Mammary epithelial cell (primary cell): ENCODE data around the gene PROC.

Experiments used
- CTCF ChIP-seq, 2 donors: IDR thresholded peaks in 1 of 2; conservative IDR thresholded peaks in 1 of 2; 2 replicates each; pipeline ENCODE4 v1.5.1; 2011 to 2012; ENCODE audit warnings: inconsistent platforms in 2 of 2, low read length in 2 of 2, mild to moderate bottlenecking in 2 of 2, control low read depth in 1 of 2, low read depth in 1 of 2; ENCODE audit not compliant: insufficient read depth in 1 of 2; ENCODE audit errors: extremely low read depth in 1 of 2
- EZH2 ChIP-seq: IDR thresholded peaks from 2 replicates; pipeline ENCODE4 v1.6.1; 2012; ENCODE audit warnings: low read length, inconsistent platforms, borderline replicate concordance

GRCh38 chr2:127417406-127417805, 821 bp upstream of the PROC start:
- TF ChIP-seq CTCF (conservative IDR thresholded peaks at IDR 0.05 in 1 of 2, IDR thresholded peaks at IDR 0.05 in 1 of 2; ENCODE audit: extremely low read depth in 1 of 2, insufficient read depth in 1 of 2, low read depth in 1 of 2, low read length in 2 of 2) (no peak), EZH2 (no peak)
